Cardiac fibroblast (primary cell): ENCODE data around the gene ZDBF2.
"Not testable (repeated sequence)": the region's sequence is repeated elsewhere in the genome, so short reads cannot be mapped to it uniquely, and the experiment has no call there.

Experiments used
- DNase-seq, 2 donors: peaks; one replicate each; pipeline versions ENCODE4 v3.0.0 to v3.0.0-alpha.2; 2010; ENCODE audit warnings: low read depth in 2 of 2
- H3K4me3 ChIP-seq, 2 donors: replicated peaks in 1 of 2; 1 replicate in 1 of 2; 2 replicates in 1 of 2; pipeline ENCODE4 v1.5.1; 2011; ENCODE audit warnings: low read depth in 2 of 2, low read length in 2 of 2, mild to moderate bottlenecking in 2 of 2, moderate library complexity in 1 of 2
- TF ChIP-seq, protein P1 (sequence below): IDR thresholded peaks from one replicate; pipeline ENCODE4 v1.5.1; 2011; ENCODE audit warnings: low read depth, mild to moderate bottlenecking, low read length, inconsistent platforms

ZDBF2 gene

DNA sequence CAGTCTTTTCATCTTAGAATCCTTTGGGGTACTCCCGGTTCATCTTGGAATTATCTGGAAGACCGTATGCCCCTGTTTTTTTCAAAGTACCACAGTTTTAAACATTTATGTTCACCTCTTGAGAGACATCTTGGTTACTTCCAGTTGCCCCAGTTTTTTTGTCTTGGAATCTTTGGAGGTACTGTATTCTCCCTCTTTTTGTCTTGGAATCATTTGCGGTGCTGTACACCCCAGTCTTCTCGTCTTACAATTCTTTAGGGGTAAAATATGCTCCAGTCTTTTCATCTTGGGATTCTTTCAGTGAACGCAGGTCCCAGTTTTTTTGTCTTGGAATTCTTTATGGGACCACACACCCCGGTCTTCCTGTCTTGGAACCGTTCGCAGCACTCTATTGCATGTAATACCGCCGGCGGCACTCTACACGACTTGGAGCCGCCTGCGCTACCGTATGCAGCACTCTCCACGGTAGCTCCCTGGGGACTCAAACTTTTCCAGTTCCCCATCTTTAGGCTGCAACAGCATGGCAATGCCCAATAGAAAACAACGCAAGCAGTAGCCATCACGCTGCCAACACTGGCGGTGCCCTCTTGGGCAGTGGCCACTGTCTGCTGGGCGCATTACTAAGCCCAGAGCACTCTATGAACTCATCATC, 21.2 kb upstream of the ZDBF2 start:
- TF ChIP-seq, protein P1, sequence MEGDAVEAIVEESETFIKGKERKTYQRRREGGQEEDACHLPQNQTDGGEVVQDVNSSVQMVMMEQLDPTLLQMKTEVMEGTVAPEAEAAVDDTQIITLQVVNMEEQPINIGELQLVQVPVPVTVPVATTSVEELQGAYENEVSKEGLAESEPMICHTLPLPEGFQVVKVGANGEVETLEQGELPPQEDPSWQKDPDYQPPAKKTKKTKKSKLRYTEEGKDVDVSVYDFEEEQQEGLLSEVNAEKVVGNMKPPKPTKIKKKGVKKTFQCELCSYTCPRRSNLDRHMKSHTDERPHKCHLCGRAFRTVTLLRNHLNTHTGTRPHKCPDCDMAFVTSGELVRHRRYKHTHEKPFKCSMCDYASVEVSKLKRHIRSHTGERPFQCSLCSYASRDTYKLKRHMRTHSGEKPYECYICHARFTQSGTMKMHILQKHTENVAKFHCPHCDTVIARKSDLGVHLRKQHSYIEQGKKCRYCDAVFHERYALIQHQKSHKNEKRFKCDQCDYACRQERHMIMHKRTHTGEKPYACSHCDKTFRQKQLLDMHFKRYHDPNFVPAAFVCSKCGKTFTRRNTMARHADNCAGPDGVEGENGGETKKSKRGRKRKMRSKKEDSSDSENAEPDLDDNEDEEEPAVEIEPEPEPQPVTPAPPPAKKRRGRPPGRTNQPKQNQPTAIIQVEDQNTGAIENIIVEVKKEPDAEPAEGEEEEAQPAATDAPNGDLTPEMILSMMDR, result no peak
- H3K4me3 ChIP-seq, result no peak overlapping the region
- no peak for DNase-seq

DNA sequence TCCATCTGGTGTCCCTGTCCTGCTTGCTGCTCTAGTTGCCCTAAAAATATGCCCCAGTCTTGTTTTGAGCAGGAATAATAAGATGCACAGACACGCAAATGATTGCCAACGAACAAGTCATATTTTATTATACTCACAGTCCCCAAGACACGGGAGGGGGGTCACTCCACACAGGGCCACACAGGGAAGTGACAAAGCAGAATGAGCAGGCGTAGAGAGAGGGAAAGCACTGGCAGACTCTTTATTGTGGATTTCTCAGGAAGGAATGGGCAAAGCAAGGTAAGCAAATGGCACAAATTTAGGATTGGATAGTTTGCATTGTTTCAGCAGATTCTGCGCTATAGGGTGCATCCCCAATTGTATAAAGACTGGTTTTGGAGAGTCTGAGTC, 20.7 kb upstream of the ZDBF2 start:
- H3K4me3 ChIP-seq, result no peak overlapping the region
- TF ChIP-seq, protein P1, result no peak
- no peak for DNase-seq

GRCh38 chr2:206255003-206255402, 19.5 kb upstream of the ZDBF2 start:
- no peak overlapping the region for H3K4me3 ChIP-seq
- TF ChIP-seq, protein P1, result no peak
- no peak for DNase-seq

DNA sequence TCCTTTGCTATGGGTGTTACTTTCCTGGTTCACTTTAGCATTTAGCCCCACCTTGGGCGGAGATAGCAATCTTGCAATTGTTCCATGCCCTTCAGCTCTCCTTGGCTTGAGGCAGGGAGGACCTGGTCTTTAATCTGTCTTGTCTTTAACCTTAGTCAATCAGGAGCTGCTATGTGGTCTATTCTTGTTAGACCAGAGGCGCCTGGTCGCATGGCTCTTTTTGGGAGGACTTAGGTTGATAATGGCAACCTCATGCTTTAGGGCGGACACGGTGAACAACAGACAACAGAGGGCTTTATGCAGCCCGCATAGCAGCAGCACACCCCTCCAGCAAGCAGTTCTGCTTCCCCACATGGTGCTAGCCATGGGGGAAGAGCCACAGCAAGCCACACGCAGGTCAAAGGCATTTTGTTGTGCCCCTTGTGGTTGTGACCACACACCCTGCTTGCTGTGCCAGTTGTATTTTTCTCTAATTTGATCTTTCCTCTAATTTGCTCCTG, 17.7 kb upstream of the ZDBF2 start:
- DNase-seq, result no peak
- H3K4me3 ChIP-seq, result no peak overlapping the region

GRCh38 chr2:206257350-206257749, 17.1 kb upstream of the ZDBF2 start:
- TF ChIP-seq, protein P1, result no peak
- no peak overlapping the region for H3K4me3 ChIP-seq
- DNase-seq, result no peak

More for the DNA sequence above, 17.7 kb upstream of the ZDBF2 start:
- TF ChIP-seq, protein P1, result no peak

- no peak for DNase-seq
- H3K4me3 ChIP-seq, result no peak overlapping the region
- TF ChIP-seq, protein P1, result no peak
Observed at GRCh38 chr2:206257861-206258260, 16.6 kb upstream of the ZDBF2 start.

DNA sequence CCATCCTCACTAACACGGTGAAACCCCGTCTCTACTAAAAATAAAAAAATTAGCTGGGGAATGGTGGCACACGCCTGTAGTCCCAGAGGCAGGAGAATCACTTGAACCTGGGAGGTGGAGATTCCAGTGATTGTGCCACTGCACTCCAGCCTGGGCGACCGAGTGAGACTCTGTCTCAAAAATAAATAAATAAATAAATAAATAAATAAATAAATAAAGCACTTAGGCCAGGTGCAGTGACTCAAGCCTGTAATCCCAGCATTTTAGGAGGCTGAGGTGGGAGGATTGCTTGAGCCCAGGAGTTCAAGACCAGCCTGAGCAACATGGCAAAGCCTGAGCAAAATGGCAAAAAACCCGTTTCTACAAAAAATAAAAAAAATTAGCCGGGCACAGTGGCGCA, 15.8 kb upstream of the ZDBF2 start:
- H3K4me3 ChIP-seq, DNase-seq: not testable (repeated sequence)
